Measurements from ENCODE around the gene LIN54. TPM values are rescaled to one million over a fixed set of nuclear protein-coding genes. Genes with fewer than 3 reads are reported as not detected.

LIN54 gene
- total and polyA plus RNA-seq, 9 of the 15 experiments (the other 6 are each of a cell fraction or from before 2014, with no cell fraction given): 2.2 to 22.5 (median 15.8) TPM

- peak in 1 of 2 experiments; percentile 71; a peak in 2 of 4 replicates for TF ChIP-seq HDAC1 (IDR thresholded peaks at IDR 0.05)
- TF ChIP-seq ZNF280A (IDR thresholded peaks at IDR 0.05; ENCODE audit: low read depth, partially characterized antibody): no peak
- TF ChIP-seq SNIP1 (IDR thresholded peaks at IDR 0.05; ENCODE audit: low read depth): peak; percentile 31; the same call in 1 of the 2 replicates
- TF ChIP-seq ZC3H11A (IDR thresholded peaks at IDR 0.05; ENCODE audit: low read depth, low read length): no peak
- no peak for TF ChIP-seq MCM5 (IDR thresholded peaks at IDR 0.05; ENCODE audit: low read depth)
- TF ChIP-seq ZBTB43 (CRISPR knock-in tag; IDR thresholded peaks at IDR 0.05): 0 out of 2 replicates have a peak, but pooled peaks have one; percentile 19
- no peak for TF ChIP-seq ZKSCAN1 (IDR thresholded peaks at IDR 0.05; ENCODE audit: low read depth, low read length)
- TF ChIP-seq ZBTB40 (IDR thresholded peaks at IDR 0.05): no peak
- TF ChIP-seq ZBTB40 (CRISPR knock-in tag; IDR thresholded peaks at IDR 0.05): no peak
- TF ChIP-seq CBFA2T3 (IDR thresholded peaks at IDR 0.05): no peak
- peak; percentile 53; the same call in 1 of the 2 replicates for TF ChIP-seq BCOR (IDR thresholded peaks at IDR 0.05)
- TF ChIP-seq BACH1 (tag; IDR thresholded peaks at IDR 0.05): 0 out of 2 replicates have a peak, but pooled peaks have one; percentile 11
- no peak for TF ChIP-seq RNF219 (CRISPR knock-in tag; IDR thresholded peaks at IDR 0.05)
- peak; percentile 93 for TF ChIP-seq THRAP3 (IDR thresholded peaks at IDR 0.05; ENCODE audit: borderline replicate concordance)
- 0 out of 2 replicates have a peak, but pooled peaks have one; percentile 53 for TF ChIP-seq SMARCC2 (IDR thresholded peaks at IDR 0.05; ENCODE audit: low read depth)
- peak; percentile 94 for TF ChIP-seq LARP7 (IDR thresholded peaks at IDR 0.05)
- peak; percentile 59 to 70; a peak in 2 of 4 replicates for TF ChIP-seq CSDE1 (IDR thresholded peaks at IDR 0.05)
Measured at GRCh38 chr4:82900066-82900410, 110.6 kb downstream of the LIN54 start (continued).
